ENCODE results near the gene RNASEH2C. TPM values are rescaled to one million over a fixed set of nuclear protein-coding genes. Genes with fewer than 3 reads are reported as not detected.
"Not testable (repeated sequence)": the region's sequence is repeated elsewhere in the genome, so short reads cannot be mapped to it uniquely, and the experiment has no call there.

The RNASEH2C gene
- total RNA-seq, 1 experiment from 2014 or later = 36.1 TPM

GRCh38 chr11:65685981-65686380 is 34.6 kb downstream of the RNASEH2C start:
- DNase-seq (ENCODE audit: low spot score) = no peak

DNA sequence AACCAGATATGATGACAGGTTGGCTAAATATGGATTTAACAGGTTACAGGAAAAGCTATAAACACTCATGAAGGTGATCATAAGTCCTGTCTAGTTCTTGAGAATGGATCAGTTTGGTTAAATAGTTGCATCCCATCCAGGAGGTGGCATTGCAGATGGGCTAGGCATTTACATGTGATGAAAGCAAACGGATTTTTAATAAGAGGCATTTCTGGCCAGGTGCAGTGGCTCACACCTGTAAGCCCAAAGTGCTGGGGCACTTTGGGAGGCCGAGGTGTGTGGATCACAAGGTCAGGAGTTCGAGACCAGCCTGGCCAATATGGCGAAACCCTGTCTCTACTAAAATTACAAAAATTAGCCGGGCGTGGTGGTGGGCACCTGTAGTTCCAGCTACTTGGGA is 37.1 kb downstream of the RNASEH2C start:
- not testable (repeated sequence) for DNase-seq (ENCODE audit: low spot score)

- DNase-seq (ENCODE audit: low spot score) = no peak
Observed at GRCh38 chr11:65680192-65680743, 40.3 kb downstream of the RNASEH2C start.

GRCh38 chr11:65672982-65673381 is 47.6 kb downstream of the RNASEH2C start:
- DNase-seq (ENCODE audit: low spot score) = no peak

DNA sequence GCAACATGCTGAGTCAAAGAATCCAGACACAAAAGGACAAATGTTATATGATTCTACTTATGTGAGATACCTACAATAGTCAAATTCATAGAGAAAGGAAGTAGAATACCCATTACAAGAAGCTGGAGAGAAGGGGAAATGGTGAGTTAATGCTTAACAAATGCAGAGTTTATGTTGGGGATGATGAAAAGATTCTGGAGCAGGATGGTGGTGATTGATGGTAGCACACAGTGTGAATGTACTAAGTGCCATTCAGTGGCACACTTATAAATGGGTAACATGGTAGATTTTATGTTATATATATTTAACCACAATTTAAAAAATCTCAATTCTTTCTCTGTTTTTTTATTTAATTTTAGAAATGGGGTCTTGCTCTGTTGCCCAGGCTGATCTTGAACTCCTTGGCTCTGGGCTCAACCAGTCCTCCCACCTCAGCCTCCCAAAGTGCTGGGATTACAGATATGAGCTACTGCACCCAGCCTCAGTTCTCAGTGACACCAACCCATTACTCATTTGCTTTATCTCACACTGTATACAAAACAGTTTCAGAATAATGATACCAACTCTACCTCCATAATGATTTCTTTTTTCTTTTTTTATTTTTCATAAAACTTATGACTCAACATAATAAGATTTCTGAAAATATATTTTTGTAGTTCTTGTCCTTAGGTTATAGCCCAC is 48.3 kb downstream of the RNASEH2C start:
- no peak for DNase-seq (ENCODE audit: low spot score)

Other genes with a start within 250 kb of the RNASEH2C start
- 168 and 177 TPM in 2 replicates for gene MALAT1, start 221.8 kb downstream of the RNASEH2C start, total RNA-seq (2014; rRNA removed; shearing (Covaris generic))
- gene SCYL1, start 195.7 kb downstream of the RNASEH2C start, total RNA-seq (2014; rRNA removed; shearing (Covaris generic)) = 34.5 and 38.6 TPM in 2 replicates
- gene LTBP3, start 162.4 kb downstream of the RNASEH2C start, total RNA-seq (2014; rRNA removed; shearing (Covaris generic)) = 4.2 and 6.3 TPM in 2 replicates
- 73.8 and 80.1 TPM in 2 replicates for gene ZNRD2, start 150.3 kb downstream of the RNASEH2C start, total RNA-seq (2014; rRNA removed; shearing (Covaris generic))
- gene FAM89B, start 148.3 kb downstream of the RNASEH2C start, total RNA-seq (2014; rRNA removed; shearing (Covaris generic)) = 27.5 and 43.1 TPM in 2 replicates
- gene EHBP1L1, start 144.7 kb downstream of the RNASEH2C start, total RNA-seq (2014; rRNA removed; shearing (Covaris generic)) = 27.9 and 40.0 TPM in 2 replicates
- gene KCNK7, start 125.0 kb downstream of the RNASEH2C start, total RNA-seq (2014; rRNA removed; shearing (Covaris generic)) = not detected in 2 replicates
- 7.4 and 9.1 TPM in 2 replicates for gene MAP3K11, start 106.6 kb downstream of the RNASEH2C start, total RNA-seq (2014; rRNA removed; shearing (Covaris generic))
- gene PCNX3, start 105.0 kb downstream of the RNASEH2C start, total RNA-seq (2014; rRNA removed; shearing (Covaris generic)) = 11.7 TPM in 2 replicates
- gene SIPA1, start 82.7 kb downstream of the RNASEH2C start, total RNA-seq (2014; rRNA removed; shearing (Covaris generic)) = 11.3 and 18.4 TPM in 2 replicates
- 26.3 and 48.1 TPM in 2 replicates for gene RELA, start 57.9 kb downstream of the RNASEH2C start, total RNA-seq (2014; rRNA removed; shearing (Covaris generic))
- gene KAT5, start 8.5 kb downstream of the RNASEH2C start, total RNA-seq (2014; rRNA removed; shearing (Covaris generic)) = 39.1 and 45.1 TPM in 2 replicates
- 4.6 and 6.1 TPM in 2 replicates for gene AP5B1, start 60.2 kb upstream of the RNASEH2C start, total RNA-seq (2014; rRNA removed; shearing (Covaris generic))
- gene OVOL1, start 66.3 kb upstream of the RNASEH2C start, total RNA-seq (2014; rRNA removed; shearing (Covaris generic)) = not detected in 2 replicates
- not detected in 2 replicates for gene SNX32, start 113.2 kb upstream of the RNASEH2C start, total RNA-seq (2014; rRNA removed; shearing (Covaris generic))
- 1,250 and 1,621 TPM in 2 replicates for gene CFL1, start 137.4 kb upstream of the RNASEH2C start, total RNA-seq (2014; rRNA removed; shearing (Covaris generic))
- 13.6 and 20.0 TPM in 2 replicates for gene MUS81, start 139.6 kb upstream of the RNASEH2C start, total RNA-seq (2014; rRNA removed; shearing (Covaris generic))
- gene EFEMP2, start 152.0 kb upstream of the RNASEH2C start, total RNA-seq (2014; rRNA removed; shearing (Covaris generic)) = 0.33 and 3.9 TPM in 2 replicates
- not detected in 2 replicates for gene CTSW, start 159.0 kb upstream of the RNASEH2C start, total RNA-seq (2014; rRNA removed; shearing (Covaris generic))
- gene FIBP, start 167.7 kb upstream of the RNASEH2C start, total RNA-seq (2014; rRNA removed; shearing (Covaris generic)) = 175 and 231 TPM in 2 replicates
- gene CCDC85B, start 169.9 kb upstream of the RNASEH2C start, total RNA-seq (2014; rRNA removed; shearing (Covaris generic)) = 35.8 and 44.2 TPM in 2 replicates
- gene FOSL1, start 179.6 kb upstream of the RNASEH2C start, total RNA-seq (2014; rRNA removed; shearing (Covaris generic)) = 12.9 and 18.0 TPM in 2 replicates
- 13.4 and 14.3 TPM in 2 replicates for gene C11orf68, start 198.3 kb upstream of the RNASEH2C start, total RNA-seq (2014; rRNA removed; shearing (Covaris generic))
- 181 and 235 TPM in 2 replicates for gene DRAP1, start 198.6 kb upstream of the RNASEH2C start, total RNA-seq (2014; rRNA removed; shearing (Covaris generic))
- gene TSGA10IP, start 224.7 kb upstream of the RNASEH2C start, total RNA-seq (2014; rRNA removed; shearing (Covaris generic)) = not detected in 2 replicates
- gene SART1, start 240.9 kb upstream of the RNASEH2C start, total RNA-seq (2014; rRNA removed; shearing (Covaris generic)) = 43.3 and 43.4 TPM in 2 replicates